Gastrocnemius medialis (tissue), 4 donors: ENCODE measurements around the gene MLF1. TPM values are rescaled to one million over a fixed set of nuclear protein-coding genes. Genes with fewer than 3 reads are reported as not detected.

ENCODE experiments used
- ATAC-seq, 2 donors: fragments of 150-250 bp; one replicate each; pipeline ENCODE4 v1.9.1; 2016
- DNase-seq, 2 donors: peaks; one replicate each; pipeline ENCODE4 v3.0.0-alpha.2; 2019
- H3K27ac ChIP-seq, 4 donors: fragments of 200-600 bp; sonication (generic); 1 replicate in 1 of 4; 2 replicates in 3 of 4; pipeline ENCODE4 v1.5.1; 2016 to 2018; ENCODE audit warnings: mild to moderate bottlenecking in 2 of 4, moderate library complexity in 1 of 4
- H3K27me3 ChIP-seq, 3 donors: fragments of 200-600 bp; sonication (generic) in 2 of 3; 1 replicate in 1 of 3; 2 replicates in 2 of 3; pipeline versions ENCODE4 v1.5.1 to v1.6.0; 2016 to 2019; ENCODE audit warnings: mild to moderate bottlenecking in 1 of 3, moderate library complexity in 1 of 3
- H3K36me3 ChIP-seq, 2 donors: fragments of 200-600 bp; sonication (generic) in 1 of 2; one replicate each; pipeline ENCODE4 v1.5.1; 2017 to 2018
- H3K4me1 ChIP-seq, 2 donors: fragments of 200-600 bp; sonication (generic) in 1 of 2; one replicate each; pipeline ENCODE4 v1.5.1; 2016 to 2017; ENCODE audit warnings: mild to moderate bottlenecking in 2 of 2
- H3K4me3 ChIP-seq, 4 donors: fragments of 200-600 bp; sonication (generic) in 3 of 4; 1 replicate in 1 of 4; 2 replicates in 3 of 4; pipeline ENCODE4 v1.5.1; 2016 to 2019; ENCODE audit warnings: mild to moderate bottlenecking in 2 of 4
- H3K9me3 ChIP-seq, 3 donors: fragments of 200-600 bp; sonication (generic) in 2 of 3; 1 replicate in 1 of 3; 2 replicates in 2 of 3; pipeline ENCODE4 v1.5.1; 2016 to 2019
- POLR2A ChIP-seq, 2 donors: fragments of 450-650 bp; IDR thresholded peaks; one replicate each; pipeline ENCODE4 v1.6.1; 2017; ENCODE audit warnings: antibody characterized with exemption in 2 of 2, mild to moderate bottlenecking in 2 of 2, moderate library complexity in 2 of 2
- in situ Hi-C, 4 donors: fragments of 200-750 bp; cut with MboI; loops; one replicate each; pipeline versions ENCODE4 v1.15.0 to v1.8.0; 2017; ENCODE audit warnings: low sequenced_read_pairs in 4 of 4
- intact Hi-C: fragments of 100-400 bp; cut with DNase I; formaldehyde crosslinking; loops from one replicate; pipeline ENCODE4 v1.15.1; 2023; ENCODE audit warnings: low total_unique reads
- total RNA-seq, 4 donors: library from RNA; depleted of rRNA; stranded (reverse); fragments of >200 nt; gene quantifications; one replicate each; pipeline versions ENCODE4 v1.1.0 to v1.2.3, GENCODE V29; 2016
- TF ChIP-seq, protein P1 (sequence below), 5 experiments: fragments of 450-650 bp in 3 of 5; fragments of 200-600 bp in 2 of 5; sonication (generic) in 2 of 5; IDR thresholded peaks in 4 of 5; conservative IDR thresholded peaks in 1 of 5; 1 replicate in 4 of 5; 2 replicates in 1 of 5; pipeline ENCODE4 v1.5.1; 2016 to 2019; ENCODE audit warnings: antibody characterized with exemption in 5 of 5, mild to moderate bottlenecking in 3 of 5, moderate library complexity in 3 of 5

Gene MLF1, protein sequence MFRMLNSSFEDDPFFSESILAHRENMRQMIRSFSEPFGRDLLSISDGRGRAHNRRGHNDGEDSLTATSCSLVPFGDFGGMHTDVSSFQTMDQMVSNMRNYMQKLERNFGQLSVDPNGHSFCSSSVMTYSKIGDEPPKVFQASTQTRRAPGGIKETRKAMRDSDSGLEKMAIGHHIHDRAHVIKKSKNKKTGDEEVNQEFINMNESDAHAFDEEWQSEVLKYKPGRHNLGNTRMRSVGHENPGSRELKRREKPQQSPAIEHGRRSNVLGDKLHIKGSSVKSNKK
- 10 to 100 TPM; 18.4 to 40.8 (median 24.0) TPM for total RNA-seq

DNA sequence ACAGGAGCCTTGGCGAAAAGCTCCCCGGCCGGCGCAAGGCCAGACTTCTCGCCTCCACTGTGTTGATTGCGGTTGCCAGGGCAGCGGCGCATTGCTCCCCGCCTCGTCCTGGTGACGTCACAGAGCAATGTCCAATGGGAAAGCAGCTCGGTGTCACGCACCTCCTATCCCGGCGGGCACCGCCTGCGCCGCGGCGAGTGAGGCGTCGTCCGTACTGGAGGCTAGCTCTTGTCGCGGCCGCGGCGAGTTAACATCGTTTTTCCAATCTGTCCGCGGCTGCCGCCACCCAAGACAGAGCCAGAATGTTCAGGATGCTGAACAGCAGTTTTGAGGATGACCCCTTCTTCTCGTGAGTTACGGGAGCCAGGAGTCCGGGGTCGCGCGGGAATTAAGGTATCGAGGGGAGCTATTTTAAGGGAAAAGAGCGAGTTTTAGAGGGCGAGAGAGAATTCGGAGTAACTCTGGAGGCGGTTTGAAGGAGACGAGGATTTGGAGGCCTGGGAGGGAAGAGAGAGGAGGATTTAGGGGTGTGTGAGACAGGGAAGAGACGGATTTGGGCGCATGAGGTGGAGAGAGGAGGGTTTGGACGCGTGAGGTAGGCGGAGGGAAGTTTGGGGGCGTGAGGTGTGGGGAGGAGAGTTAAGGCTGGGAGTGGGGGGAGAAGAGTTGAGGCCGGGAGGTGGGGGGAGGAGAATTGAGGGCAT, at the start of gene MLF1:
MLF1 (plus strand) TSS at position 196 of the 704 bp plus-strand sequence; CDS start at position 303, 107 bp downstream.
- Histone ChIP-seq H3K27me3 (no peaks in the 10 kb centered on the region), H3K36me3 (no peaks in the 10 kb centered on the region), H3K4me3 (peak within 1 kb of the TSS; percentile 74 to 94 (median 86)), H3K4me1 (peaks cover 21 to 28% of the 10 kb centered on the region in 2 donors), H3K27ac (peak within 1 kb of the TSS; percentile 89 to 95 (median 93)), H3K9me3 (no peaks in the 10 kb centered on the region)
- in situ Hi-C loops (no loop called here), intact Hi-C loops (loop anchor here (5.0 to 10.0 kb wide), 3 partner anchors 71 to 459 kb away; partner anchors contain the start of genes GFM1, MFSD1 and RSRC1)
- TF ChIP-seq, protein P1, sequence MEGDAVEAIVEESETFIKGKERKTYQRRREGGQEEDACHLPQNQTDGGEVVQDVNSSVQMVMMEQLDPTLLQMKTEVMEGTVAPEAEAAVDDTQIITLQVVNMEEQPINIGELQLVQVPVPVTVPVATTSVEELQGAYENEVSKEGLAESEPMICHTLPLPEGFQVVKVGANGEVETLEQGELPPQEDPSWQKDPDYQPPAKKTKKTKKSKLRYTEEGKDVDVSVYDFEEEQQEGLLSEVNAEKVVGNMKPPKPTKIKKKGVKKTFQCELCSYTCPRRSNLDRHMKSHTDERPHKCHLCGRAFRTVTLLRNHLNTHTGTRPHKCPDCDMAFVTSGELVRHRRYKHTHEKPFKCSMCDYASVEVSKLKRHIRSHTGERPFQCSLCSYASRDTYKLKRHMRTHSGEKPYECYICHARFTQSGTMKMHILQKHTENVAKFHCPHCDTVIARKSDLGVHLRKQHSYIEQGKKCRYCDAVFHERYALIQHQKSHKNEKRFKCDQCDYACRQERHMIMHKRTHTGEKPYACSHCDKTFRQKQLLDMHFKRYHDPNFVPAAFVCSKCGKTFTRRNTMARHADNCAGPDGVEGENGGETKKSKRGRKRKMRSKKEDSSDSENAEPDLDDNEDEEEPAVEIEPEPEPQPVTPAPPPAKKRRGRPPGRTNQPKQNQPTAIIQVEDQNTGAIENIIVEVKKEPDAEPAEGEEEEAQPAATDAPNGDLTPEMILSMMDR (IDR thresholded peaks at IDR 0.05 in 4 of 5, conservative IDR thresholded peaks at IDR 0.05 in 1 of 5): no peak
- peak; percentile 83 to 92 for TF ChIP-seq POLR2A (IDR thresholded peaks at IDR 0.05)
- ATAC-seq (peak; percentile 91 to 94), DNase-seq (peak; percentile 96)

DNA sequence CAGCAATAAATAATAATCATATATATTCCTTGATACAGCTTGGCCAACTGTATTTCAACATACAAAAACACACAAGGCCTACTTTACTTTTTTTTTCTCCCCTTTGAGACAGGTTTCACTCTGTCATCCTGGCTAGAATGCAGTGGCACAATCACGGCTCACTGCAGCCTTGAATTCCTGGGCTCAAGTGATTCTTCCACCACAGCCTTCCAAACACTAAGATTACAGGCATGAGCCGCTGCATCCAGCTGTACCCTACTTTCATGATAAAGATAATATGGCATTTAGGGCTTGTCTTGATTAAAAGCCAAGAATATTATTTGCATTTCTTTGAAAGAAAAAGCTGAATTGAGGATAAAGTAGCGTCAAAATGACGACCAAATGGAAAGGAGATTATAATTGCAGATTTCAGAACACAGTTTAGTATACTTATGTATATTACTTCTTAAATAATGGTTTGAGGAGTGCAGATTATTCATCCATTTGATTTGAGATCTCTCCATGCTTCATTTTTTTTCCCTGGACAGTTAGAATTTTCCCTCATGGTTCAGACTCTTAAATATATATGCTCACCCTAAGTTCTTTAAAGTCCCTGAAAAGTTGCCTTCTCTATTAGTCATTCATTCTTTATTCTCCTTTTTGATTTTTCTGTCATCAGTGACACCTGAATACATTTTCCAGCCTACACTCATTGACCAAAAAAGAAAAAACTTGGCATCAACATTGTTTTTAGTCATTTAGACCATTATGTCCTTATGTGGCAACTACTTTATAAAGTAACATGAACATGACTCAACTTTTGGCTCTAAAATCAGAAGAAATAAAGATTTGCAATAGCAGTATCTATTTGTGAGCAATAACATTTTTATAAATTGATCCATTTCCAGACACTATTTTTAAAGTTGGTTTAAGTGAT, 48.5 kb upstream of the MLF1 start:
- in situ Hi-C loops: no loop called here
- ATAC-seq: no peak

DNA sequence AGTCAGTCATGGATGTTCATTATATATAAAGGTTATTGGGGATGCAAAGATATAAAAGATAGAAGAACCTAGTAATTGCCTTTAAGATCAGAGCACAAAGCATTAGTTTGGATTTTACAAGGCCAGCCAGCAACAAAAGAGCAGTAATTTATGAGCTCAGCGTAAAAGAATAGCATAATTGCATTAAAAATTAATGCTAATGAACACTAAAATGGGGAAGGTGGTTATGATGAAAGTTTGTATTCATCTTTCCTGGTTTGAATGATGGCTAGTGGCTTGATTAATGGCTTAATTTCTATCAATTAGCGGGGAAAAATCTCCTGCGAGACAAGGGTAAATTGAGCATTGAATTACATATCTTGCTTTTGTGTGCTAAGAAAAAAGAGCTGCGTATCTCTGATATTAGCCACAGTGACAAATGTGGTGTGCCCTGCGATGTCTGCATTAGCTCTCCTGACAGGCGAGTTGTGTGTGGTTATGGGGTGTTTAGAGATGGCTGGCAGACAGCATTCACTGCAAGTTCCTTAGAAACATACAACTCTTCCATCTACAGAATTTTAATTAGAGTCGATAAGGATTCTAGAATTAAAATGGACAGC, 42.8 kb upstream of the MLF1 start:
- Histone ChIP-seq H3K4me3 (no peak overlapping the region), H3K4me1 (no peaks in the 10 kb centered on the region), H3K27ac (no peak overlapping the region), H3K36me3 (no peaks in the 10 kb centered on the region), H3K27me3 (no peaks in the 10 kb centered on the region), H3K9me3 (no peaks in the 10 kb centered on the region)
- ATAC-seq (no peak), DNase-seq (no peak)
- in situ Hi-C loops: loop anchor here in 2 of 4 donors (25.0 kb wide), 1 partner anchor 916 kb away; no protein-coding TSS in a partner anchor
- intact Hi-C loops: no loop called here
- TF ChIP-seq, protein P1 (IDR thresholded peaks at IDR 0.05 in 4 of 5, conservative IDR thresholded peaks at IDR 0.05 in 1 of 5): no peak
- TF ChIP-seq POLR2A (IDR thresholded peaks at IDR 0.05): no peak

More for the DNA sequence above, 48.5 kb upstream of the MLF1 start:
- no peaks in the 10 kb centered on the region for H3K4me1 ChIP-seq
- H3K27me3 ChIP-seq: no peaks in the 10 kb centered on the region
- H3K4me3 ChIP-seq: no peak overlapping the region
- DNase-seq: no peak
- intact Hi-C loops: no loop called here
- TF ChIP-seq, protein P1 (IDR thresholded peaks at IDR 0.05 in 4 of 5, conservative IDR thresholded peaks at IDR 0.05 in 1 of 5): no peak
- TF ChIP-seq POLR2A (IDR thresholded peaks at IDR 0.05): no peak
- no peaks in the 10 kb centered on the region for H3K9me3 ChIP-seq
- H3K27ac ChIP-seq: no peak overlapping the region
- H3K36me3 ChIP-seq: no peaks in the 10 kb centered on the region

DNA sequence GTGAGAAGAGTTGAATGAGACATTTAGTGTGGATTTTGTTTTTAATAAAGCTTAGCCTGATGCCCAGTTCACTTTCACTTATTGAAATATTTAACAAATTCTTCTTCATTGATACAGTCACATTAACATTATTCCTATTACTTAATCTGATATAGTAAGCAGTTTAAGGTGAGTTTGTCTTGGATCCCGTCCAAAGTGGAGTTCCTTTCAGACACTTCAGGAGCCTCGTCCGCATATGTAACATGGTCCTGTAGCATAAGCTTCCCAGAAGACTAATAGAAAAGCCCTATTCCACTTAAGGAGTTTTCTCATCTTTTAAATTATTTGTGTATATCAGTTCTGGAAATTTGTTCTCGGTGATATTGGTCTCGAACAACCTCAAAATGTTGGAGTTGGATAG, 39.7 kb upstream of the MLF1 start:
- ATAC-seq (no peak), DNase-seq (no peak)
- intact Hi-C loops: loop anchor here (5.0 kb wide), 1 partner anchor 914 kb away; no protein-coding TSS in a partner anchor
- H3K27me3 ChIP-seq: no peaks in the 10 kb centered on the region
- no peaks in the 10 kb centered on the region for H3K9me3 ChIP-seq
- H3K4me3 ChIP-seq: no peak overlapping the region
- no peaks in the 10 kb centered on the region for H3K36me3 ChIP-seq
- in situ Hi-C loops: loop anchor here in 2 of 4 donors (25.0 kb wide), 1 partner anchor 919 kb away; no protein-coding TSS in a partner anchor
- H3K27ac ChIP-seq: no peak overlapping the region
- no peak for TF ChIP-seq POLR2A (IDR thresholded peaks at IDR 0.05)
- TF ChIP-seq, protein P1 (IDR thresholded peaks at IDR 0.05 in 4 of 5, conservative IDR thresholded peaks at IDR 0.05 in 1 of 5): no peak
- no peaks in the 10 kb centered on the region for H3K4me1 ChIP-seq
